Measurements from ENCODE around the gene TRMU.

DNA sequence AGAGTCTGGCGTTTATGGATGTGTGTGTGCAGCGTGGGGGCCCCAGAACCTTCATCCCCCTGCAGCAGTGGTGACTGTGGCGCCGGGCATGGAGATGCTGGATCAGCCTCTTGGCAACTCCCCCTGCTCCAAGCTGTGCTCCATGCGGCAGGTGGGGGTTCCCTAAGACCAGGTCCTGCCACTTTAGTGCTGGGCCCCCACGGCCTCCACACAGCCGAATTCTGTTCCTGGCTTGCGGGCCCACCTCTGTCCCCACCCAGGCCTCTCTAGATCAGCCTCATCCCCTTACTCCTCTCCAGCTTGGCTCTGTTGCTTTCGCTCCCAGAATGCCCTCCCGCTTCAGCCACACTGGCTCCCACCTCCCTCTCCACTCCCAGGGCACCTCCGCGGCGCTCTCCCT is 59.6 kb downstream of the TRMU start:
- TF ChIP-seq, protein P1, sequence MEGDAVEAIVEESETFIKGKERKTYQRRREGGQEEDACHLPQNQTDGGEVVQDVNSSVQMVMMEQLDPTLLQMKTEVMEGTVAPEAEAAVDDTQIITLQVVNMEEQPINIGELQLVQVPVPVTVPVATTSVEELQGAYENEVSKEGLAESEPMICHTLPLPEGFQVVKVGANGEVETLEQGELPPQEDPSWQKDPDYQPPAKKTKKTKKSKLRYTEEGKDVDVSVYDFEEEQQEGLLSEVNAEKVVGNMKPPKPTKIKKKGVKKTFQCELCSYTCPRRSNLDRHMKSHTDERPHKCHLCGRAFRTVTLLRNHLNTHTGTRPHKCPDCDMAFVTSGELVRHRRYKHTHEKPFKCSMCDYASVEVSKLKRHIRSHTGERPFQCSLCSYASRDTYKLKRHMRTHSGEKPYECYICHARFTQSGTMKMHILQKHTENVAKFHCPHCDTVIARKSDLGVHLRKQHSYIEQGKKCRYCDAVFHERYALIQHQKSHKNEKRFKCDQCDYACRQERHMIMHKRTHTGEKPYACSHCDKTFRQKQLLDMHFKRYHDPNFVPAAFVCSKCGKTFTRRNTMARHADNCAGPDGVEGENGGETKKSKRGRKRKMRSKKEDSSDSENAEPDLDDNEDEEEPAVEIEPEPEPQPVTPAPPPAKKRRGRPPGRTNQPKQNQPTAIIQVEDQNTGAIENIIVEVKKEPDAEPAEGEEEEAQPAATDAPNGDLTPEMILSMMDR (IDR thresholded peaks at IDR 0.05; ENCODE audit: low read depth, low read length, missing input control): no peak
- TF ChIP-seq, protein P2, sequence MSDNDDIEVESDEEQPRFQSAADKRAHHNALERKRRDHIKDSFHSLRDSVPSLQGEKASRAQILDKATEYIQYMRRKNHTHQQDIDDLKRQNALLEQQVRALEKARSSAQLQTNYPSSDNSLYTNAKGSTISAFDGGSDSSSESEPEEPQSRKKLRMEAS (IDR thresholded peaks at IDR 0.05): no peak
- TF ChIP-seq SP1 (IDR thresholded peaks at IDR 0.05) (no peak), RAD21 (IDR thresholded peaks at IDR 0.05) (no peak), TAF1 (conservative IDR thresholded peaks at IDR 0.05) (no peak), HNF4G (IDR thresholded peaks at IDR 0.05) (no peak), JUND (IDR thresholded peaks at IDR 0.05) (no peak)
- TF ChIP-seq, protein P3, sequence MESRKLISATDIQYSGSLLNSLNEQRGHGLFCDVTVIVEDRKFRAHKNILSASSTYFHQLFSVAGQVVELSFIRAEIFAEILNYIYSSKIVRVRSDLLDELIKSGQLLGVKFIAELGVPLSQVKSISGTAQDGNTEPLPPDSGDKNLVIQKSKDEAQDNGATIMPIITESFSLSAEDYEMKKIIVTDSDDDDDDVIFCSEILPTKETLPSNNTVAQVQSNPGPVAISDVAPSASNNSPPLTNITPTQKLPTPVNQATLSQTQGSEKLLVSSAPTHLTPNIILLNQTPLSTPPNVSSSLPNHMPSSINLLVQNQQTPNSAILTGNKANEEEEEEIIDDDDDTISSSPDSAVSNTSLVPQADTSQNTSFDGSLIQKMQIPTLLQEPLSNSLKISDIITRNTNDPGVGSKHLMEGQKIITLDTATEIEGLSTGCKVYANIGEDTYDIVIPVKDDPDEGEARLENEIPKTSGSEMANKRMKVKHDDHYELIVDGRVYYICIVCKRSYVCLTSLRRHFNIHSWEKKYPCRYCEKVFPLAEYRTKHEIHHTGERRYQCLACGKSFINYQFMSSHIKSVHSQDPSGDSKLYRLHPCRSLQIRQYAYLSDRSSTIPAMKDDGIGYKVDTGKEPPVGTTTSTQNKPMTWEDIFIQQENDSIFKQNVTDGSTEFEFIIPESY (IDR thresholded peaks at IDR 0.05): no peak

Data from liver (tissue), 3 donors.